ENCODE data around the gene GPHN. TPM values are rescaled to one million over a fixed set of nuclear protein-coding genes. Genes with fewer than 3 reads are reported as not detected.
A peak's percentile ranks its signal among the peaks of the same experiment; 100 is the strongest.

GPHN gene
- total RNA-seq, 2 experiments from 2014 or later, result 29.8 to 37.5 TPM

DNA sequence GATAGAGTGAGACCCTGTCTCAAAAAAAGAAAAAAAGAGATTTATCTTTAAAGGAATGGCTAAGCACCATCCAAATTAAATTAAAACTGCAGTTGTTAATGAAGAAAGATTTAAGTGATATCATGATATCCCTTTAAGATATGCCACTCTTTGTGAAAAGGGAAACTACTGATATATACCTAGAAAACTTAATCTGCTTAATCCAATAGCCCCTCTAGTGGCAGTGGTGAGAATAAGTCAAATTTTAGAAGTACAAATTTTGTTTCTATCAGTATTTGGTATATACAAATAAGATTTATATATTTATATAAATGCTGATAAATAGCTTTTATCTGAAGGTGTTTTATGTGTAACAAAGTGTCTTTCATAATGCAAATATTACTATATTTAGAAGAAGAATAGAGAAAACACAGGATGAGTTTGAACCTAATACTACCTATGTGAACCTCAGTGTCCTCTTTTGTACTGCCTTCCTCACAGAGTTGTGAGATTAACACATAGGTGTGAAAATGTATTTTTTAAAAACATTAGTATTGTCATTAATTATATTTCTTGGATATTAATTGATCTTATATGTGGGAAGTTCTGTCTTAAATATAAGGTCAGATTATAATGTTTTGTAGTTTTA is 629.9 kb downstream of the GPHN start:
- Mint-ChIP-seq H3K9me3 (ENCODE audit: low read depth) (peaks cover 2% of the 10 kb centered on the region), H3K27ac (no peak overlapping the region), H3K27me3 (no peaks in the 10 kb centered on the region), H3K36me3 (ENCODE audit: low read depth) (peaks cover 9% of the 10 kb centered on the region), H3K4me1 (peaks cover 28% of the 10 kb centered on the region), H3K4me3 (no peak overlapping the region)
- DNase-seq (no peak), ATAC-seq (no peak)
- POLR2A ChIA-PET, result no interaction called here
- CTCF ChIA-PET, result interaction anchor here (1.2 kb wide), 1 partner anchor 19 kb away, joined by 3 read pairs; no protein-coding TSS in a partner anchor
- intact Hi-C loops (cut with DNase I, micrococcal nuclease), result loop anchor here in 1 of 2 experiments (10.0 kb wide), 1 partner anchor 143 kb away; no protein-coding TSS in a partner anchor

DNA sequence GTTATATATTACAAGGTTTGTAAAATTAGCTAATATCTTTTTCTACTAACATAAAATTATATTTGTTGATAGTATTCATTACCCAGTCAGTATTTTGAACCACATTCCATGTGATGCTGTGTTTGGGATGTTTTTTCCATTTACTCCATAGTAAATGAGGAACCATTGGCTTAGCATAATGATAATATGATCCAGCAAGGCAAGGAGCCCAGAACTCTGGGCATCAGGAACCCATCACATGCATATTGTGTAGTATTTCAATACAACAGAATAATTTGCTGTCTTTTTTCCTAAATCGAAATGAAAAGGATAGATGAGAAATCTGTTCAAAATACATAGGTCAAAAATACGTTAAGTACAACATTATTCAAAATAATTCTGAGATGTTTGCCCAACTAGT is 632.6 kb downstream of the GPHN start:
- CTCF ChIA-PET, result interaction anchor here (0.6 kb wide), 1 partner anchor 1220 kb away, joined by 4 read pairs; no protein-coding TSS in a partner anchor
- ATAC-seq (no peak), DNase-seq (no peak)
- no peak overlapping the region for H3K4me3 Mint-ChIP-seq
- peaks cover 6% of the 10 kb centered on the region for H3K4me1 Mint-ChIP-seq
- no peak overlapping the region for H3K27ac Mint-ChIP-seq
- no peaks in the 10 kb centered on the region for H3K27me3 Mint-ChIP-seq
- intact Hi-C loops (cut with DNase I, micrococcal nuclease), result no loop called here
- peaks cover 14% of the 10 kb centered on the region for H3K36me3 Mint-ChIP-seq (ENCODE audit: low read depth)
- H3K9me3 Mint-ChIP-seq (ENCODE audit: low read depth), result peaks cover 2% of the 10 kb centered on the region
- POLR2A ChIA-PET, result no interaction called here

DNA sequence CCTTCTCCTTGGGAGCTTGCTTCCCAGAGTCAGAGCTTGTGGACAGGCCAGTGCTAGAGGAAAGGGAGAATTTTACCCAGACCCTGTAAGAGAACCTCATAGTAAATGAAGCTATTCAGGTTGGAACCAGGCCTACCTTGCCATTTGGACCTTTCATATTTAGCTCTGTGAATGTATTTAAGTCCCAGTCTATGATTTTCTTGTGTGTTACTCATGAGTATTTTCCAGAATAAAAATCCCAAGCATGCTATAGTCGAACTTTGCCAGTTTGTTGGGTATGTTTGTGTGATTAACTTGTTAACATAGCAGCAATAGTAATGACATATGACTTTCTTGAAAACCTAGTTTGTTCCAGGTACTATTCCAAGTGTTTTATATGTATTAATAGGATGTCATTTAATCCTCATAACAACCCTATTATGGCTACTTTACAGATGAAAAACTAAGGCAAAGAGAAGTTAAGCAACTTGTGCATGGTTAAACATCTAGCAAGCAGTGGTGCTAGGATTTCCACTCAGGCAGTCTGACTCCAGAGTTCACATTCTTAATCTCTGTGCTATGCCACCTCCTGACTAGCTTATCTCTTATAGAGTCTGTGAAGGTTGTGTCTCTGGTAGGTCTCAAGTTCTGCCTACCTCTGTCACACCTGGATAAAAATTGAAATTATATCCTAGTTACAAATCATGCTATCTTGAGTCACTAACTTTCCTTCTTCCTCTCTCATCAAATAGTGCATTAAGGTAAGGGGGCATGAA is 633.4 kb downstream of the GPHN start:
- Mint-ChIP-seq H3K27ac (no peak overlapping the region), H3K4me1 (no peaks in the 10 kb centered on the region), H3K9me3 (ENCODE audit: low read depth) (no peaks in the 10 kb centered on the region), H3K27me3 (no peaks in the 10 kb centered on the region), H3K36me3 (ENCODE audit: low read depth) (peaks cover 11% of the 10 kb centered on the region), H3K4me3 (no peak overlapping the region)
- CTCF ChIA-PET, result no interaction called here
- intact Hi-C loops (cut with DNase I, micrococcal nuclease), result no loop called here
- ATAC-seq (no peak), DNase-seq (no peak)
- POLR2A ChIA-PET, result no interaction called here

DNA sequence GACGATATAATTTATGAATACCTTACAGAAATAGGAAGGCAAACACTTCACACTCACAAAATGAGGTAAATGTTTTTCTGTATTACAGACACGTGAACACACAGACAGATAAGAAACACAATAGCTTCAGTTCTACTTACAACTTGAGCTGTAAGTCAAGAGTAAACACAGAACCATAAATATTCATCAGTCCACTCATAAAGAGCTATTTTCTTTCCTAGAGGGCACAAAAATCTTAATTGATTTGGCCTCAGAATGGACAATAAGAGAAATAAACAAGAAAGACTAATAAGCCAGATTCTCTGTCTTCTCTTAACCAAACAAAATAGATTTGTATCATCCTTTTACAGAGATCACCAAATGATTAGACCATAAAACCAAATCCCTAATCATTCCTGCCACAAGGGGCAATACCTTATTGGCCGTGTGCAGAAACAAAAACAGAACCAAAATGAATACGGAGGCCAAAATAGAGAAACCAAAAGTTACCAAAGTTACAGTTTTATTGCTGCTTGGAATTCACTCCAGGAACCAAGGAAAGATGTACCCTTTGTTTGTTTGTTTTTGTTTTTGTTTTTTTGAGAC is 643.2 kb downstream of the GPHN start:
- H3K4me3 Mint-ChIP-seq, result no peak overlapping the region
- H3K27me3 Mint-ChIP-seq, result no peaks in the 10 kb centered on the region
- intact Hi-C loops (cut with DNase I, micrococcal nuclease), result no loop called here
- H3K27ac Mint-ChIP-seq, result no peak overlapping the region
- POLR2A ChIA-PET, result interaction anchor here (0.7 kb wide), 1 partner anchor 38 kb away, joined by 3 read pairs; no protein-coding TSS in a partner anchor
- no peaks in the 10 kb centered on the region for H3K9me3 Mint-ChIP-seq (ENCODE audit: low read depth)
- no peaks in the 10 kb centered on the region for H3K4me1 Mint-ChIP-seq
- H3K36me3 Mint-ChIP-seq (ENCODE audit: low read depth), result no peaks in the 10 kb centered on the region
- CTCF ChIA-PET, result no interaction called here
- no peak for ATAC-seq
- no peak for DNase-seq

DNA sequence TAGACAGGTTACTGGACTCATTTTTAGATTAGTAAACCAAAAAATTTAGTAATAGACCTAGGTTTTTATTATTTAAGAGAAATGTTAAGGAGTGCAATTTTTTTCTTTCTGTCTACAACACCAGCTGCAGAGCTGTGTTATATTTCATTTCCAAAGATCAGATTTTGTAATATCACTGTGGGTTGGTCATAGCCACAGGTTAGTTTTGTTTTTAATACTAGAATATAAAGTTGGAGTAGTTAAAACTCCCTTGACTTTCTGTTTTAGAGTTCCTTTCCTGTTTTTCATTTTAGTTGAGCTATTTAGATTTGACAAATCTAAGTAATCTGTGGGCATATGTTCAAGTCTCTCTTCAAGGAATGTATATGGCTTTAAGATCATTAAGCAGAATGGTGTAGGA is 650.6 kb downstream of the GPHN start:
- peaks cover 12% of the 10 kb centered on the region for H3K4me1 Mint-ChIP-seq
- ATAC-seq (peak; percentile 95), DNase-seq (no peak)
- H3K27me3 Mint-ChIP-seq, result no peaks in the 10 kb centered on the region
- no peaks in the 10 kb centered on the region for H3K36me3 Mint-ChIP-seq (ENCODE audit: low read depth)
- intact Hi-C loops (cut with DNase I, micrococcal nuclease), result loop anchor here (1.0 kb wide), 3 partner anchors 23 to 31 kb away; partner anchors contain the start of gene GARIN2 (in 1 of the 2)
- POLR2A ChIA-PET, result no interaction called here
- CTCF ChIA-PET, result interaction anchor here (1.0 kb wide), 1 partner anchor 36 kb away, joined by 3 read pairs; no protein-coding TSS in a partner anchor
- peak overlapping the region; percentile 51 for H3K27ac Mint-ChIP-seq
- H3K4me3 Mint-ChIP-seq, result no peak overlapping the region
- no peaks in the 10 kb centered on the region for H3K9me3 Mint-ChIP-seq (ENCODE audit: low read depth)

DNA sequence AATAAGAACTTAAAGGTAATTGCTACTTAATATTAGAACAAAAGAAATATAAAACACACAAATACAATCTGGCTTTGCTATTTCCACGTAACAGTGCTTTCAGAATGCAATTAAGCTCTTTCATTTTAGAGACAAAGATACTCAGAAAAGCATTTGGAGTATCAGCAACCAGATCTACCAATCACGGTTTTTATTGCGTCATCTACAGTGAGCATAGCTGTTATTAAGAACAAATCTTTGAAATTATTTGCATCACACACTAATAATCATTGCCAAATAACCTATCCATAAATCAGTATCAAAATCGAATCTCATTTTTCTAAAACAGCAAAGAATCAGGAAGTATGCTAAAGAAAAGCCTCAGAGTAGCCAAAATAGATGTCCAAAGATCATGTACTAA is 654.4 kb downstream of the GPHN start:
- H3K4me3 Mint-ChIP-seq, result no peak overlapping the region
- CTCF ChIA-PET, result interaction anchor here (1.0 to 2.3 kb wide), 3 partner anchors 8 to 174 kb away, joined by 3 to 8 read pairs (median 3); no protein-coding TSS in a partner anchor
- H3K27me3 Mint-ChIP-seq, result no peaks in the 10 kb centered on the region
- no peak for ATAC-seq
- POLR2A ChIA-PET, result no interaction called here
- no peak for DNase-seq
- intact Hi-C loops (cut with DNase I, micrococcal nuclease), result no loop called here
- no peak overlapping the region for H3K27ac Mint-ChIP-seq
- no peaks in the 10 kb centered on the region for H3K36me3 Mint-ChIP-seq (ENCODE audit: low read depth)
- no peaks in the 10 kb centered on the region for H3K9me3 Mint-ChIP-seq (ENCODE audit: low read depth)
- peaks cover 12% of the 10 kb centered on the region for H3K4me1 Mint-ChIP-seq

DNA sequence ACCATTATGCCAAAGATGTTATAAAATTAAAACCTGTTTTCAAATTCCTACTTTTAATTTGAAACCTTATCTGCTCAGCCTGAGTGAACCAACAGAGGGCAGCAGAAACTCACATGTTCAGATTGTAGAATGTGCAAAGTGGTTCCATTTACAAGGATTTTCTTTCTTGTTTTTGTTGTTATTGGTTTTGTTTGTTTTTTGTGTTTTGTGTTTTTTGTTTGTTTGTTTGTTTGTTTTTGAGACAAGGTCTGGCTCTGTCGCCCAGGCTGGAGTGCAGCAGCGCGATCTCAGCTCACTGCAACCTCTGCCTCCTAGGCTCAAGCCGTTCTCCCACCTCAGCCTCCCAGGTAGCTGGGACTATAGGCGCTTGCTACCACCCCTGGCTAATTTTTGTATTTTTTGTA is 658.5 kb downstream of the GPHN start:
- peak; percentile 58 for DNase-seq

DNA sequence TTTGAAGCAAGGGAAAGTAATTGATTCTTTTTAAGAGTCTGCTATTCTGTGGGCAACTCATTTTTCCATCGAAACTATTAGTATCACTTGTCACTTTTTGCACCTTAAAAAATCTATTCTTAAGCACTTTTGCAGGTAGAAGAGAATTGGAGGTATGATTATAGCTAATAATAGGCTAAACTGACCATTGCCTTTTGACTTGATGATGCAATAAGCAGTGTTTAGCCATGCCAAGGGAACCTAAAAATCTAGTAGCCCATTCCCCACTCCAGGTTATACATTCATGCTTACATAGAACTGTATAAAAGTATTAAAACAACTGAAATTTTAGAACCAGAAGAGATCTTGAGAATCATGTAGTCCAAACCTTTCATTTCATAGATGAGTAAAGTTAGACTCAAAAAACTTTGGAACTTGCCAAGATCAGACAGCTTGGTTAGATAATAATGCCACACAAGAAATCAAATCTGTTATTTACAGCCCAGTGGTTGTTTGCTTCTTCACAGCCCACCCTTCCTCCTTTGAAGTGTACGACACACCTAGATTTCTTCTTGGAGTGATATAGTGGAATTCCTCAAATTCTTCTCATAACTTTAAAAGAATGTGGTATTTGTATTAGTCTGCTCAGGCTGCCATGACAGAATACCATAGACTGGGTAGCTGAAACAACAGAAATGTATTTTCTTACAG is 659.6 kb downstream of the GPHN start:
- POLR2A ChIA-PET, result no interaction called here
- Mint-ChIP-seq H3K4me1 (no peaks in the 10 kb centered on the region), H3K27ac (no peak overlapping the region), H3K36me3 (ENCODE audit: low read depth) (peaks cover 19% of the 10 kb centered on the region), H3K27me3 (no peaks in the 10 kb centered on the region), H3K9me3 (ENCODE audit: low read depth) (peaks cover 5% of the 10 kb centered on the region), H3K4me3 (no peak overlapping the region)
- CTCF ChIA-PET, result interaction anchor here (0.6 to 4.4 kb wide), 7 partner anchors 24 to 808 kb away, joined by 3 to 42 read pairs (median 4); no protein-coding TSS in a partner anchor
- DNase-seq (no peak), ATAC-seq (no peak)
- intact Hi-C loops (cut with DNase I, micrococcal nuclease), result loop anchor here in 1 of 2 experiments (2.0 kb wide), 2 partner anchors 73 to 167 kb away; partner anchors contain the start of gene PALS1

More for the DNA sequence above, 658.5 kb downstream of the GPHN start:
- ChIA-PET CTCF (interaction anchor here (0.5 to 4.4 kb wide), 12 partner anchors 10 to 543 kb away, joined by 3 to 42 read pairs (median 4); no protein-coding TSS in a partner anchor), POLR2A (no interaction called here)
- Mint-ChIP-seq H3K9me3 (ENCODE audit: low read depth) (no peaks in the 10 kb centered on the region), H3K36me3 (ENCODE audit: low read depth) (peaks cover 11% of the 10 kb centered on the region), H3K27ac (no peak overlapping the region), H3K27me3 (no peaks in the 10 kb centered on the region), H3K4me1 (no peaks in the 10 kb centered on the region), H3K4me3 (no peak overlapping the region)
- ATAC-seq, result no peak
- intact Hi-C loops (cut with DNase I, micrococcal nuclease), result loop anchor here (1.0 to 2.0 kb wide), 4 partner anchors 74 to 170 kb away; partner anchors contain the start of gene PALS1 (in 1 of the 2)

DNA sequence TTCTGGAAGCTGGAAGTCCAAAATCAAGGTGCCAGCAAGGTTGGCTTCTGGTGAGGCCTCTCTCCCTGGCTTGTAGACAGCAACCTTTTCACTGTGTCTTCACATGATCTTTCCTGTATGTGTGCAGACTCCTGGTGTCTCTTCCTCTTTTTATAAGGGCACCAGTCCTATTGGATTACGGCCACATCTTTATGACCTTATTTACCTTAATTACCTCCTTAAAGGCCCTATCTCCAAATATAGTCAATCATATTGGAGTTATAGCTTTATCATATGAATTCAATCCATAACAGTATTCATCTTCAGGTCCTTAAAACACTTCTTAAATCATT is 660.1 kb downstream of the GPHN start:
- Mint-ChIP-seq H3K9me3 (ENCODE audit: low read depth) (peaks cover 6% of the 10 kb centered on the region), H3K27me3 (no peaks in the 10 kb centered on the region), H3K27ac (no peak overlapping the region), H3K36me3 (ENCODE audit: low read depth) (peaks cover 21% of the 10 kb centered on the region), H3K4me3 (no peak overlapping the region), H3K4me1 (no peaks in the 10 kb centered on the region)
- no peak for DNase-seq
- CTCF ChIA-PET, result interaction anchor here (0.8 to 4.4 kb wide), 4 partner anchors 44 to 809 kb away, joined by 3 to 42 read pairs (median 4); no protein-coding TSS in a partner anchor
- ATAC-seq, result no peak
- intact Hi-C loops (cut with DNase I, micrococcal nuclease), result no loop called here
- POLR2A ChIA-PET, result no interaction called here

DNA sequence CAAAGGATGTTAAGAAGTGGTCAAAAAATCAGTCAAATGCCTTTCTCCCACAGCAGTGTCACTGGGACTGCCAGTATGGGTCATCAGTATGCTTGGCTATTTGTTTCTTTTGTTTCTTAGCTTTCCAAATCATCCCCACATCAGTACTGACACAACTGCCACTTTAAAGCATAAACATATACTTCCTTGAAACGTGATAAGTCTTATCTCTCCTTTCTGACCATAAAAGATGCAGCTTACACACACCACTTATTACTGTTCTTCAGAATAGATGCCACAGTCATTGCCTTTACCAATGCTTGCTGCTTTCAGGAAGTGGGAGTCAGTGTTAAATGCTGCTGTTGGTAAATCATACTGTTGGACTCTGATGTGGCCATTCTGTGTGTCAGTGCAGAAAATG is 662.7 kb downstream of the GPHN start:
- DNase-seq (no peak), ATAC-seq (peak; percentile 19)
- ChIA-PET POLR2A (no interaction called here), CTCF (no interaction called here)
- intact Hi-C loops (cut with DNase I, micrococcal nuclease), result no loop called here
- Mint-ChIP-seq H3K27me3 (no peaks in the 10 kb centered on the region), H3K4me1 (no peaks in the 10 kb centered on the region), H3K4me3 (no peak overlapping the region), H3K36me3 (ENCODE audit: low read depth) (peaks cover 36% of the 10 kb centered on the region), H3K9me3 (ENCODE audit: low read depth) (peaks cover 22% of the 10 kb centered on the region), H3K27ac (no peak overlapping the region)

DNA sequence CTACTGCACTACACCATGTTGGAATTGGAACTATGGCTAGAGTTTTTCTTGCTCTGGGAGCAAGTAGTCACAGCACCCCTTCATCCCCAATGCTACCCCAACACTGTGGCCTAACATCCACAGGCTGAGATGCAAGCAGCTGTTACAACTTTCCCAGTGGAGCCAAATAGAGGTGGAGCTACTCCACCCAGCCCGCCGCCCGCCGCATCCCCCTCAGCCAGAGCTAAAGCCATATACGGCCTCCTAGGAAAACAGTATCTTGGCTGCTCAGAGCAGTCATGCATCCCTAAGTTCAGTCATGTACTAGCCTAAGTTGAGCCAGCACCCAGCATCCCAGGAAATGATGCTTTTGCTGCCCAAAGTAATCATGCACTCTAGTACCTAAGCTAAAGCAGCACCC is 664.1 kb downstream of the GPHN start:
- intact Hi-C loops (cut with DNase I, micrococcal nuclease), result no loop called here
- ATAC-seq (no peak), DNase-seq (no peak)
- ChIA-PET CTCF (interaction anchor here (0.8 to 0.9 kb wide), 2 partner anchors 30 to 114 kb away, joined by 3 to 4 read pairs; no protein-coding TSS in a partner anchor), POLR2A (no interaction called here)
- Mint-ChIP-seq H3K27me3 (no peaks in the 10 kb centered on the region), H3K4me3 (no peak overlapping the region), H3K36me3 (ENCODE audit: low read depth) (peaks cover 47% of the 10 kb centered on the region), H3K4me1 (no peaks in the 10 kb centered on the region), H3K9me3 (ENCODE audit: low read depth) (peaks cover 32% of the 10 kb centered on the region), H3K27ac (no peak overlapping the region)
